Measurements from ENCODE around the gene SLC2A4RG. TPM values are rescaled to one million over a fixed set of nuclear protein-coding genes. Genes with fewer than 3 reads are reported as not detected.
A peak's percentile ranks its signal among the peaks of the same experiment; 100 is the strongest.

The SLC2A4RG gene
- total and polyA plus RNA-seq, 2 of the 13 experiments (the other 11 are each of a cell fraction or from before 2014, with no cell fraction given) = 91.4 to 95.9 TPM

GRCh38 chr20:63700199-63701050, 39.2 kb upstream of the SLC2A4RG start:
- WGBS (ENCODE audit: low lambda C conversion rate) = 96% methylated on average over 41 of the region's 43 CpGs
- Histone ChIP-seq H3K27me3 (ENCODE audit: control insufficient read depth in 1 of 2, insufficient read depth in 2 of 2, low read length in 2 of 2) (no peaks in the 10 kb centered on the region), H3K9me3 (ENCODE audit: low read length) (no peaks in the 10 kb centered on the region), H2AFZ (ENCODE audit: low read length) (no peak overlapping the region), H3K4me1 (ENCODE audit: insufficient read depth, low read length) (peaks cover 21% of the 10 kb centered on the region), H3K9ac (ENCODE audit: insufficient read depth, low read depth, low read length) (no peak overlapping the region), H3K79me2 (ENCODE audit: insufficient read depth, low read length) (peaks cover 1% of the 10 kb centered on the region), H4K20me1 (ENCODE audit: insufficient read depth, low read length) (peaks cover 4% of the 10 kb centered on the region; the same call in 1 of the 2 replicates), H3K27ac (ENCODE audit: extremely low read length, insufficient read depth, low read length) (no peak overlapping the region), H3K4me2 (ENCODE audit: low read depth, low read length) (no peak overlapping the region), H3K36me3 (replicated peaks in 1 of 2; ENCODE audit: control insufficient read depth in 1 of 2, insufficient read depth in 2 of 2, low read length in 2 of 2) (peaks cover 10 to 20% of the 10 kb centered on the region in 2 experiments), H3K4me3 (replicated peaks in 1 of 3; ENCODE audit: insufficient read depth in 1 of 3, low read depth in 2 of 3, low read length in 3 of 3) (no peak overlapping the region)
- intact Hi-C loops (cut with micrococcal nuclease; ENCODE audit: unreplicated experiment) (no loop called here), in situ Hi-C loops (cut with HindIII; ENCODE audit: extremely low pct_ligation_motif_present, low pct_unique_long_range_greater_than_20kb) (loop anchor here (10.0 kb wide), 1 partner anchor 84 kb away; no protein-coding TSS in a partner anchor)
- ATAC-seq (no peak), DNase-seq (ENCODE audit: low spot score) (no peak), FAIRE-seq (no peak)
- CTCF ChIA-PET (ENCODE audit: low intra/inter-chr PET ratio, low total read pairs) = no interaction called here
- no TSS peak for BruUV-seq (replicated peaks)
- POLR2A ChIA-PET = no interaction called here
- TF ChIP-seq JUND (CRISPR knock-in tag; IDR thresholded peaks at IDR 0.05) (no peak), HNRNPLL (IDR thresholded peaks at IDR 0.05; ENCODE audit: low read depth, low read length, poor library complexity, severe bottlenecking) (peak; percentile 10), PATZ1 (CRISPR knock-in tag; IDR thresholded peaks at IDR 0.05) (0 out of 2 replicates have a peak, but pooled peaks have one; percentile 4), ZNF572 (CRISPR knock-in tag; IDR thresholded peaks at IDR 0.05) (no peak), NRL (CRISPR knock-in tag; IDR thresholded peaks at IDR 0.05; ENCODE audit: borderline replicate concordance) (peak; percentile 9; the same call in 1 of the 2 replicates), ZNF326 (CRISPR knock-in tag; IDR thresholded peaks at IDR 0.05; ENCODE audit: borderline replicate concordance) (peak; percentile 38; the same call in 1 of the 2 replicates), ZBTB38 (CRISPR knock-in tag; IDR thresholded peaks at IDR 0.05) (peak; percentile 63), POLR2A (IDR thresholded peaks at IDR 0.05; ENCODE audit: insufficient read depth in 1 of 2, low read depth in 2 of 2, low read length in 2 of 2) (peak in 1 of 2 experiments; percentile 18; a peak in 2 of 4 replicates), RBFOX2 (IDR thresholded peaks at IDR 0.05; ENCODE audit: low read depth, low read length) (peak; percentile 57; the same call in 1 of the 2 replicates), ZNF605 (CRISPR knock-in tag; IDR thresholded peaks at IDR 0.05) (0 out of 2 replicates have a peak, but pooled peaks have one; percentile 42), POLR2G (IDR thresholded peaks at IDR 0.05; ENCODE audit: low read depth, low read length) (peak; percentile 48; the same call in 1 of the 2 replicates), ZNF556 (CRISPR knock-in tag; IDR thresholded peaks at IDR 0.05; ENCODE audit: borderline replicate concordance) (0 out of 2 replicates have a peak, but pooled peaks have one; percentile 12), ZNF670 (CRISPR knock-in tag; IDR thresholded peaks at IDR 0.05; ENCODE audit: borderline replicate concordance) (0 out of 2 replicates have a peak, but pooled peaks have one; percentile 36), HOXA9 (CRISPR knock-in tag; IDR thresholded peaks at IDR 0.05; ENCODE audit: borderline replicate concordance) (no peak), SYNCRIP (IDR thresholded peaks at IDR 0.05; ENCODE audit: insufficient read depth, low read depth, low read length) (no peak), MAZ (IDR thresholded peaks at IDR 0.05; ENCODE audit: borderline replicate concordance, low read depth, low read length) (no peak), MAZ (CRISPR knock-in tag; IDR thresholded peaks at IDR 0.05; ENCODE audit: low read depth) (0 out of 2 replicates have a peak, but pooled peaks have one; percentile 23), TMF1 (CRISPR knock-in tag; IDR thresholded peaks at IDR 0.05; ENCODE audit: low read depth) (no peak)
- TF ChIP-seq, protein P1, sequence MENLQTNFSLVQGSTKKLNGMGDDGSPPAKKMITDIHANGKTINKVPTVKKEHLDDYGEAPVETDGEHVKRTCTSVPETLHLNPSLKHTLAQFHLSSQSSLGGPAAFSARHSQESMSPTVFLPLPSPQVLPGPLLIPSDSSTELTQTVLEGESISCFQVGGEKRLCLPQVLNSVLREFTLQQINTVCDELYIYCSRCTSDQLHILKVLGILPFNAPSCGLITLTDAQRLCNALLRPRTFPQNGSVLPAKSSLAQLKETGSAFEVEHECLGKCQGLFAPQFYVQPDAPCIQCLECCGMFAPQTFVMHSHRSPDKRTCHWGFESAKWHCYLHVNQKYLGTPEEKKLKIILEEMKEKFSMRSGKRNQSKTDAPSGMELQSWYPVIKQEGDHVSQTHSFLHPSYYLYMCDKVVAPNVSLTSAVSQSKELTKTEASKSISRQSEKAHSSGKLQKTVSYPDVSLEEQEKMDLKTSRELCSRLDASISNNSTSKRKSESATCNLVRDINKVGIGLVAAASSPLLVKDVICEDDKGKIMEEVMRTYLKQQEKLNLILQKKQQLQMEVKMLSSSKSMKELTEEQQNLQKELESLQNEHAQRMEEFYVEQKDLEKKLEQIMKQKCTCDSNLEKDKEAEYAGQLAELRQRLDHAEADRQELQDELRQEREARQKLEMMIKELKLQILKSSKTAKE (CRISPR knock-in tag; IDR thresholded peaks at IDR 0.05; ENCODE audit: borderline replicate concordance) = no peak

All from HepG2 (cell line).